ENCODE data around the gene SETBP1. TPM values are rescaled to one million over a fixed set of nuclear protein-coding genes. Genes with fewer than 3 reads are reported as not detected.

SETBP1 gene
- total and polyA plus RNA-seq, 7 experiments from 2014 or later, result 0.08 to 12.5 (median 2.5) TPM; not detected in 2

DNA sequence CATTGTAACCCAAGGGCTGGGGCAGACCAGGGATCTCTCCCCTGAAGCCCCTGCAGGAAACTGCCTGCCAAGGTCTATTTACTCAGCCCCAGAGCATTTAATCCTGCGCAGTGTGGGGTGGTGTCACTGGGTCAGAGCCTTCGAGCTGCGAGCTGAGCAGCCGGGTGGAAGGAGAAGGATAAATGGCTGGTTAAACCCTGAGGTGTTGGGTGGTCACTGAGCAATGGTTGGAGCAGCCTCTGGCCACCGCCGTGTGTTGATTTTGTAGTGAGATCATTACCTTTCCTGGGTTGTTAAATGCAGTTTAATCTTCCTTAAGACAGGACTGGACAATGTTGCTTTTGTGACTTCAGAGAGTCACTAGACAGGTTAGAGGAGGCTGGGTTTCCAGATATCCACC lies 98.1 kb downstream of the SETBP1 start:
- Histone ChIP-seq H3K27ac (ENCODE audit: low read depth, low read length) (no peak overlapping the region), H3K27me3 (ENCODE audit: control insufficient read depth in 2 of 2, insufficient read depth in 2 of 2, low read length in 2 of 2) (no peaks in the 10 kb centered on the region), H3K4me1 (ENCODE audit: control insufficient read depth in 2 of 2, insufficient read depth in 2 of 2, low read length in 2 of 2) (no peaks in the 10 kb centered on the region), H3K4me3 (ENCODE audit: low read length) (no peak overlapping the region), H3K36me3 (ENCODE audit: control insufficient read depth in 2 of 3, insufficient read depth in 3 of 3, low read length in 3 of 3) (no peaks in the 10 kb centered on the region), H3K9me3 (ENCODE audit: control insufficient read depth in 2 of 3, low read length in 3 of 3) (no peaks in the 10 kb centered on the region)
- CTCF ChIA-PET, result no interaction called here
- DNase-seq, result no peak
- POLR2A ChIA-PET, result no interaction called here
- H3K27me3 Mint-ChIP-seq, result peaks cover 3 to 35% (median 7%) of the 10 kb centered on the region in 5 donors
- H3K4me3 Mint-ChIP-seq, result no peak overlapping the region
- peaks cover 0 to 3% (median 0%) of the 10 kb centered on the region in 11 donors for H3K9me3 Mint-ChIP-seq
- intact Hi-C loops (cut with micrococcal nuclease), result no loop called here
- no peak overlapping the region for H3K27ac Mint-ChIP-seq
- no peak for ATAC-seq
- peaks cover 0 to 2% (median 0%) of the 10 kb centered on the region in 5 donors for H3K36me3 Mint-ChIP-seq
- peaks cover 0 to 6% (median 0%) of the 10 kb centered on the region in 7 donors for H3K4me1 Mint-ChIP-seq

DNA sequence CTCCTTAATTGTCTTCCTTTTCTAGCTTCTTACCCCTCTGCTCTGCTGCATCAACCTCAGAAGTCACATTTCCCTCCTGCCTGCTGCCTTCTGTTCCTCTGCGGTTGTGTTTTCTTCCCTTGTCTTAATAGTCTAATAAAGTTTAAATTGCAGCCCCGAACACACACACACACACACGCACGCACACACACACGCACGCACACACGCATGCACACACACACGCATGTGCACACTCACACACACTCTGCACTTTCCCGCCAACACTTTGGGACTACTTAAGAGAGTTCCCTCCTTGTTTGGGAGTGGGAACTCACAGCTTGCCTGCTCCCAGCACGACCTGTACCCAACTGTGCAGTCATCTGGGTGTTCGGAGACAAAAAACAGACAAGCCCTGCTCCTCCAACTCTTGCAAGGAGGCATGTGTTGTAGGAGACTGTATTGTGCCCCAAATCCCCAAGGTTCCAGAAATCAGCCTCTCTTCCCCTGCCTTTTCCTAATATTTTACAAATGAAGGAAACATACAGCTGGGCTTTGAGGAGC lies 99.1 kb downstream of the SETBP1 start:
- no peak for ATAC-seq
- H3K36me3 Mint-ChIP-seq, result peaks cover 0 to 2% (median 0%) of the 10 kb centered on the region in 5 donors
- H3K27ac ChIP-seq (ENCODE audit: low read depth, low read length), result no peak overlapping the region
- no peaks in the 10 kb centered on the region for H3K4me1 ChIP-seq (ENCODE audit: control insufficient read depth in 2 of 2, insufficient read depth in 2 of 2, low read length in 2 of 2)
- no peaks in the 10 kb centered on the region for H3K9me3 ChIP-seq (ENCODE audit: control insufficient read depth in 2 of 3, low read length in 3 of 3)
- H3K4me3 Mint-ChIP-seq, result no peak overlapping the region
- intact Hi-C loops (cut with micrococcal nuclease), result no loop called here
- no peaks in the 10 kb centered on the region for H3K27me3 ChIP-seq (ENCODE audit: control insufficient read depth in 2 of 2, insufficient read depth in 2 of 2, low read length in 2 of 2)
- no peak overlapping the region for H3K4me3 ChIP-seq (ENCODE audit: low read length)
- H3K36me3 ChIP-seq (ENCODE audit: control insufficient read depth in 2 of 3, insufficient read depth in 3 of 3, low read length in 3 of 3), result no peaks in the 10 kb centered on the region
- peaks cover 3 to 35% (median 7%) of the 10 kb centered on the region in 5 donors for H3K27me3 Mint-ChIP-seq
- no peak for DNase-seq
- POLR2A ChIA-PET, result no interaction called here
- no peak overlapping the region for H3K27ac Mint-ChIP-seq
- CTCF ChIA-PET, result no interaction called here
- peaks cover 0 to 6% (median 0%) of the 10 kb centered on the region in 7 donors for H3K4me1 Mint-ChIP-seq
- H3K9me3 Mint-ChIP-seq, result peaks cover 0 to 3% (median 0%) of the 10 kb centered on the region in 11 donors

DNA sequence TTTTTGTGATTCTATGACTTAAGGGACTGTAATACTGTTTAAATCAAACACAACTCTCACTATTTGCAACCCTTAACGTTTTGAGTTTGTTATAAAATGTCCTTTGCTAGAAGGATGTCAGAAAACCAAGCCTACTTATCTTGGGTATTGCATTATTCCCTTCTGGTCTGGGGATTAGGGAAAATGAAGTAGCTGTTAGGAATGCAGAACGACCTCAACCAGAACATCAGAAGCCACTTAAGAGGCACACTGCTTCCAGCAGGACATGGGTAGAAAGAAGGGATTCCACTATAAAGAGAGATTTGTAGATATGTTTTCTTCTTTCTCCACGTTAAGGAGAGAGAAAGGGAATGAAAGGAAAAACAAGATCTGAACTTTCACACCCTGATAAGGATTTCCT lies 101.2 kb downstream of the SETBP1 start:
- CTCF ChIA-PET, result no interaction called here
- peaks cover 0 to 7% (median 0%) of the 10 kb centered on the region in 7 donors for H3K4me1 Mint-ChIP-seq
- intact Hi-C loops (cut with micrococcal nuclease), result no loop called here
- Histone ChIP-seq H3K9me3 (ENCODE audit: control insufficient read depth in 2 of 3, low read length in 3 of 3) (no peaks in the 10 kb centered on the region), H3K4me1 (ENCODE audit: control insufficient read depth in 2 of 2, insufficient read depth in 2 of 2, low read length in 2 of 2) (no peaks in the 10 kb centered on the region), H3K4me3 (ENCODE audit: low read length) (no peak overlapping the region), H3K36me3 (ENCODE audit: control insufficient read depth in 2 of 3, insufficient read depth in 3 of 3, low read length in 3 of 3) (no peaks in the 10 kb centered on the region), H3K27ac (ENCODE audit: low read depth, low read length) (no peak overlapping the region), H3K27me3 (ENCODE audit: control insufficient read depth in 2 of 2, insufficient read depth in 2 of 2, low read length in 2 of 2) (no peaks in the 10 kb centered on the region)
- no peak overlapping the region for H3K27ac Mint-ChIP-seq
- POLR2A ChIA-PET, result no interaction called here
- peaks cover 0 to 2% (median 0%) of the 10 kb centered on the region in 5 donors for H3K36me3 Mint-ChIP-seq
- ATAC-seq (no peak), DNase-seq (no peak)
- peaks cover 0 to 29% (median 7%) of the 10 kb centered on the region in 5 donors for H3K27me3 Mint-ChIP-seq
- H3K9me3 Mint-ChIP-seq, result peaks cover 0 to 3% (median 0%) of the 10 kb centered on the region in 11 donors
- no peak overlapping the region for H3K4me3 Mint-ChIP-seq

DNA sequence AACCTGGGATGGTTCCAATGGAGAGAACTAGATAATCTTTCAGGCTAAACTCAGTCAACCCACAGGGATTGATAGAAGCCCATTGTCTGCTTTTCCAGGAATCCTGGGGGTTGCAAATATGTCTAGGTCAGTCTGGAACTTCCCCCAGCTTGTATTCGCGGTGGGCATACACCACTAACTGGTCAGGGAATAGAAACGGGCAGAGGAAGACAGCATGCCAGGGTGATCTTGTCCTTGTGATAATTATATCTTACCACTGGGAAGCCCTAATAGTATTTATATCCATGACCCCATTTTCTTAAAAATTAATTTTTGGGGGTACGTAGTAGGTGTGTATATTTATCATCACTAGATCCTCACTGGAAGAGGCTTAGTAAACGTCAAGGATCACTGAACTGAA lies 101.9 kb downstream of the SETBP1 start:
- intact Hi-C loops (cut with micrococcal nuclease), result no loop called here
- H3K9me3 ChIP-seq (ENCODE audit: control insufficient read depth in 2 of 3, low read length in 3 of 3), result no peaks in the 10 kb centered on the region
- POLR2A ChIA-PET, result no interaction called here
- Mint-ChIP-seq H3K4me3 (no peak overlapping the region), H3K9me3 (peaks cover 0 to 2% (median 0%) of the 10 kb centered on the region in 11 donors), H3K36me3 (peaks cover 0 to 2% (median 0%) of the 10 kb centered on the region in 5 donors), H3K27me3 (peaks cover 0 to 30% (median 7%) of the 10 kb centered on the region in 5 donors), H3K4me1 (peaks cover 0 to 9% (median 0%) of the 10 kb centered on the region in 7 donors), H3K27ac (no peak overlapping the region)
- ATAC-seq (no peak), DNase-seq (no peak)
- no peaks in the 10 kb centered on the region for H3K27me3 ChIP-seq (ENCODE audit: control insufficient read depth in 2 of 2, insufficient read depth in 2 of 2, low read length in 2 of 2)
- CTCF ChIA-PET, result no interaction called here
- no peak overlapping the region for H3K4me3 ChIP-seq (ENCODE audit: low read length)
- H3K4me1 ChIP-seq (ENCODE audit: control insufficient read depth in 2 of 2, insufficient read depth in 2 of 2, low read length in 2 of 2), result no peaks in the 10 kb centered on the region
- no peaks in the 10 kb centered on the region for H3K36me3 ChIP-seq (ENCODE audit: control insufficient read depth in 2 of 3, insufficient read depth in 3 of 3, low read length in 3 of 3)
- no peak overlapping the region for H3K27ac ChIP-seq (ENCODE audit: low read depth, low read length)

DNA sequence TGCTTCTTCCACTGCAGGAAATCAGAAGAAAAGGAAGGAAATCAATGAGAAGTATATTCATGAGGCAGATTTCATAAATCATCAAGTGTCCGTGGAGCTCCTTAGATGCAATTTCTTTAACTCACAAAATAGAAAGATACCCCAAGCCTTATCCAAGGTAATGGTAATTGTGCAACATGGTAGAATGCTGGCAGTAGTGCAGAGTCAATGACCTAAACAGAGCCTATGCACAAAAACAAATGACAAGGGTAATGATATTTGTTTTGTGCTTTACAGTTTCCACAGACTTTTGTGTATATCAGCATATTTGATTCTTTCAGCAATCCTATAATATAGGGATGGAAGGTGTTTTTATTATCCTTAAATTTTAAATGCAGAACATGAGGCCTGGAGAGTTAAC lies 102.7 kb downstream of the SETBP1 start:
- Histone ChIP-seq H3K27ac (ENCODE audit: low read depth, low read length) (no peak overlapping the region), H3K9me3 (ENCODE audit: control insufficient read depth in 2 of 3, low read length in 3 of 3) (no peaks in the 10 kb centered on the region), H3K4me3 (ENCODE audit: low read length) (no peak overlapping the region), H3K4me1 (ENCODE audit: control insufficient read depth in 2 of 2, insufficient read depth in 2 of 2, low read length in 2 of 2) (no peaks in the 10 kb centered on the region), H3K36me3 (ENCODE audit: control insufficient read depth in 2 of 3, insufficient read depth in 3 of 3, low read length in 3 of 3) (no peaks in the 10 kb centered on the region), H3K27me3 (ENCODE audit: control insufficient read depth in 2 of 2, insufficient read depth in 2 of 2, low read length in 2 of 2) (no peaks in the 10 kb centered on the region)
- ChIA-PET CTCF (no interaction called here), POLR2A (no interaction called here)
- Mint-ChIP-seq H3K27ac (no peak overlapping the region), H3K4me1 (peaks cover 0 to 9% (median 0%) of the 10 kb centered on the region in 7 donors), H3K4me3 (no peak overlapping the region), H3K27me3 (peaks cover 0 to 30% (median 7%) of the 10 kb centered on the region in 5 donors), H3K36me3 (no peaks in the 10 kb centered on the region), H3K9me3 (peaks cover 0 to 2% (median 0%) of the 10 kb centered on the region in 11 donors)
- ATAC-seq, result no peak
- DNase-seq, result no peak
- intact Hi-C loops (cut with micrococcal nuclease), result no loop called here

DNA sequence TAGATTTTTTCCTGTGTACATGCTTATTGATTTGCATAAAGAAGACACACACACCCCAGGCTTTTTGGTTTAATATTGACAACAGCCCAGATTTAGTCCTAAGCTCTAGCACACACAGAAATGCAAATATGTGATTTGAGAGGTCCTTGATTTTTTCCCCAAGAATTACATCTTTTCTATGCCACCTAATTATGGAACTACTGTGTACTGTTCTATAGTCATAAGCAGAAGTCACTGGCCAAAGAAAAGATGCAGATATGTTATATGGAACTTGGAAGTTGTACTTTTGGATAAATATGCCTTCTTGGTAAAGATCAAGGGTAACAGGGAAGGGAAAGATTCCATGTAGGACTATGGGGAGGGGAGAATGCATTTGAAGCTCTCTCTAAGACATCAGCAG lies 105.6 kb downstream of the SETBP1 start:
- H3K36me3 Mint-ChIP-seq, result no peaks in the 10 kb centered on the region
- no peaks in the 10 kb centered on the region for H3K9me3 Mint-ChIP-seq
- Histone ChIP-seq H3K27me3 (ENCODE audit: control insufficient read depth in 2 of 2, insufficient read depth in 2 of 2, low read length in 2 of 2) (no peaks in the 10 kb centered on the region), H3K4me1 (ENCODE audit: control insufficient read depth in 2 of 2, insufficient read depth in 2 of 2, low read length in 2 of 2) (no peaks in the 10 kb centered on the region), H3K36me3 (ENCODE audit: control insufficient read depth in 2 of 3, insufficient read depth in 3 of 3, low read length in 3 of 3) (no peaks in the 10 kb centered on the region), H3K9me3 (ENCODE audit: control insufficient read depth in 2 of 3, low read length in 3 of 3) (no peaks in the 10 kb centered on the region), H3K4me3 (ENCODE audit: low read length) (no peak overlapping the region), H3K27ac (ENCODE audit: low read depth, low read length) (no peak overlapping the region)
- intact Hi-C loops (cut with micrococcal nuclease), result no loop called here
- no peak overlapping the region for H3K4me3 Mint-ChIP-seq
- peaks cover 0 to 18% (median 0%) of the 10 kb centered on the region in 5 donors for H3K27me3 Mint-ChIP-seq
- DNase-seq (no peak), ATAC-seq (no peak)
- ChIA-PET POLR2A (no interaction called here), CTCF (no interaction called here)
- no peak overlapping the region for H3K27ac Mint-ChIP-seq
- peaks cover 0 to 3% (median 0%) of the 10 kb centered on the region in 7 donors for H3K4me1 Mint-ChIP-seq

DNA sequence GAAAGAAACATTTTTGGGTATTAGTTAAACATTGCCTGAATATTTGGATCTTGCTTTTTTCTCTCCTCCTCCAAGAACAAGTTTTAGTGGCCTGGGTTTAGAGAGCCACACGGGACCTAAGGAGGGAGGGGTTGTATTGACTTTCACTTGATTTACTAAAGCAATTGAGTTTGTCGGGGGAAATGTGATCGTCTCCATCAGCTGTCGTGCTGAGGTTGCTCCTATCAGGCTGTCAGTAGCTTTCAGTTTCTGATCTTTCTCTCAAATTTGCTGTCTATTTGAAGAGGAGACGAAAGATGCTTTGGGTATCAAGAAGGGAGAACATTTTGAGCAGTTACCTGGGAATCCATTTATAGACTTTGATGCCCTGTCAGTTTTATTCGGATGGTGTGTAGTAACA lies 106.0 kb downstream of the SETBP1 start:
- no peaks in the 10 kb centered on the region for H3K9me3 ChIP-seq (ENCODE audit: control insufficient read depth in 2 of 3, low read length in 3 of 3)
- Mint-ChIP-seq H3K27ac (no peak overlapping the region), H3K4me3 (peak overlapping the region in 1 of 10 donors; percentile 6), H3K4me1 (peaks cover 0 to 3% (median 0%) of the 10 kb centered on the region in 7 donors), H3K9me3 (no peaks in the 10 kb centered on the region), H3K36me3 (no peaks in the 10 kb centered on the region), H3K27me3 (peaks cover 0 to 18% (median 0%) of the 10 kb centered on the region in 5 donors)
- ChIA-PET CTCF (no interaction called here), POLR2A (no interaction called here)
- ATAC-seq (no peak), DNase-seq (no peak)
- H3K36me3 ChIP-seq (ENCODE audit: control insufficient read depth in 2 of 3, insufficient read depth in 3 of 3, low read length in 3 of 3), result no peaks in the 10 kb centered on the region
- no peak overlapping the region for H3K27ac ChIP-seq (ENCODE audit: low read depth, low read length)
- intact Hi-C loops (cut with micrococcal nuclease), result no loop called here
- H3K27me3 ChIP-seq (ENCODE audit: control insufficient read depth in 2 of 2, insufficient read depth in 2 of 2, low read length in 2 of 2), result no peaks in the 10 kb centered on the region
- H3K4me1 ChIP-seq (ENCODE audit: control insufficient read depth in 2 of 2, insufficient read depth in 2 of 2, low read length in 2 of 2), result no peaks in the 10 kb centered on the region
- no peak overlapping the region for H3K4me3 ChIP-seq (ENCODE audit: low read length)
